GM12873 (cell line): Measurements from ENCODE around the gene CPA1.

Experiments used
- CTCF ChIP-seq: IDR thresholded peaks from 2 replicates; pipeline ENCODE4 v1.5.1; 2012; ENCODE audit warnings: low read depth, mild to moderate bottlenecking, moderate library complexity, low read length, control low read depth; ENCODE audit not compliant: insufficient read depth; ENCODE audit errors: missing control alignments

The CPA1 gene

GRCh38 chr7:130379921-130380860 lies at the start of gene CPA1:
Gene CPA1, plus strand, starts transcription at chr7:130380494. Its CDS starts 27 bp downstream, at chr7:130380521.
- no peak for TF ChIP-seq CTCF

DNA sequence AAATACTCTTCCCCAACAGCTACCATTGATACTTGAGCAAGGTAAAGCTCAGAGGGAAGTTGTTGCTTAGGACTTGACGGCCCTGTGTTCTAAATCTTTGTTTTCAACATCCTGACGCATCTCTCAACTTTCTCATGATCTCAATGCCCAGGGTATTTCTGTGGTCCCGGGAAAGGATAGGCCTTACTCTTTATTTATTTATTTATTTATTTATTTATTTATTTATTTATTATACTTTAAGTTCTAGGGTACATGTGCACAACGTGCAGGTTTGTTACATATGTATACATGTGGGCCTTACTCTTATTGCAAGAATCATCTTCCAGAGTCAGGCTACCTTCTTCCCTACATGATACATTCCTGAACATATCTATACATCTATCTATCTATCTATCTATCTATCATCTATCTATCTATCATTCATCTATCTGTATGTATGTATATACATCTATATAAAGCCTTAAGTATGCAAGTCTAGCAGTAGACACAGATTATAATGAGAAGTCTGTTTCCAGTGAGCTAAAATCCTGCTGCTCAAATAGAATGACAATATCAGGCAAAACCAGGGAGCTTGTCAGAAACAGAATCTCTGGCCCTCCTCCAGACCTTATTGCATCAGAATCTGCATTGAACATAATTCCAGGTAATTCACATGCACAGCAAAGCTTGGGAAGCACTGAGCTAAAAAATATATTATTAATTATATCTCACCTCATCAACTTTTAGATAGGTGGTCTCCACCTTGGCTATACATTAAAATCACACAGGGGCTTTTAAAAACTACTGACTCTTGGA lies 47.8 kb upstream of the CPA1 start:
- no peak for TF ChIP-seq CTCF

DNA sequence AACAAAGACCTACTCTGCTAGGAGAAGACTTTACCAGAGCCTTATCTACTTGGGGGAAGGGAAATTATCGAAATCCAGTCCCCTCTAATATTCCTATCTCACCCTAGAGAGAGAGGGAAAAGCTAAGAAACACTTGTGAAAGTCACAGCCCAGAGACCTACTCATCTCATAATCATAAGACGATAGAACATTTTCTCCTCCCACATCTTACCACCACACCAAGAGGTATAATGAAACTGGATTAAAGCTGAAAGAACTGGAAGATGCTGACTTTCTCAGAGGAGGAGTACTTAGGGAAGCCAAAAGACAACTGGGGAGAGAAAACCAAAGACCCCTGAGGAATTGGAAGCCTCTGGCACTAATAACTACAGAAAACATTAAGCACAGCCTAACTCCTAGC lies 46.5 kb upstream of the CPA1 start:
- TF ChIP-seq CTCF: no peak

DNA sequence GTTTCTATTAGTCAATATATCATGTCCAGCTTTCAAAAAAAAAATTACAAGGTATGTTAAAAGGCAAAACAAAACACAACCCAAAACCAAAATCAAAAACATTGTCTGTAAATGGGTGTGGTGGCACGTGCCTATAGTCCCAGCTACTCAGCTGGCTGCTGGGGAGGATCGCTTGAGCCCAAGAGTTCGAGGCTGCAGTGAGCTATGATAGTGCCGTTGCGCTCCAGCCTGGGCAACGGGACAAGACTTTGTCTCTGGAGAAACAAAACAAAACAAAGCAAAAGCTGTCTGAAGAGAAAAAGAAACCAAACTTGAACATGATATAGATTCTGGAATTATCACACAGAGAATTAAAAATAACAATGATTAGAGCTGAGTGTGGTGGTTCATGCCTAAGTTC lies 46.0 kb upstream of the CPA1 start:
- TF ChIP-seq CTCF: no peak

- TF ChIP-seq CTCF: no peak
Measured at GRCh38 chr7:130337410-130337971, 42.8 kb upstream of the CPA1 start.

DNA sequence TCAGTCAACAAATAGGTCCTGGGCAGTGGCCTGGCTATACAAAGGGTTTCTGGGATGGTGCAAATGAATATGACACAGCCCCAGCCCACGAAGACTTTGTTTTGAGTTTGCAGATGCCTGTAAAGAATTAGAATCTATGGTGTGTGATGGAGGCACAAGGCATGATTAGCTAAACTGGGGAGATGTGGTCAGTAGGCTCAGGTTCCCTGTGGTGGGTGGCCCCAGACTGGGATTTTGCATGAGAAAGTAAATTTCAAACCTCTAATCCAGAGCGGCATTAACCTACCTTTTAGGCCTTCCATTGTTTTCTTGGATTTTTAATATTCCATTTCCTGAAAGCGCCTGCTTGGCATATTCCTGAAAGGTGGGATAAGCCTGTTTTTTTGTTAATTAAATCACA lies 42.1 kb upstream of the CPA1 start:
- TF ChIP-seq CTCF: no peak

DNA sequence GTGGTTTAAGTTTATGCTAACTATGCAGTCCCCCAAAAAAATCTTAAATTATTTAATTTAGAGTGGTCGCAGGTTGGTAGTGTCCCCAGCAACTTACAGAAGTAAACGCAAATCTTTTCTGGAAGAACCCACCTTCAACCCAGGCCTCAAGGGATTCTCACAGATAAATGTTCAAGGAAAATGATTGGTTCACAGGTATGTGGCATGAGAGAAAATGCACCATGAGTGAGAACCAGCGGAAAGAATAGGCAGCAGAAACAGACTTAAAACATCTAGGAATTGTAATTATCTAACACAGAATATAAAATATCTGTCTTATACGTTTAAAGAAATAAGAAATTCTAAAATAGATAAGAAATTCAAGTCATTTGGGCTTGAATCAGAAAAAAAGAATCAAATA lies 38.4 kb upstream of the CPA1 start:
- no peak for TF ChIP-seq CTCF
